ENCODE data around the gene DERA. TPM values are rescaled to one million over a fixed set of nuclear protein-coding genes. Genes with fewer than 3 reads are reported as not detected.

The DERA gene
- total and polyA plus RNA-seq, 2 of the 8 experiments (the other 6 are each of a cell fraction or from before 2014, with no cell fraction given), result 13.1 to 17.1 TPM

DNA sequence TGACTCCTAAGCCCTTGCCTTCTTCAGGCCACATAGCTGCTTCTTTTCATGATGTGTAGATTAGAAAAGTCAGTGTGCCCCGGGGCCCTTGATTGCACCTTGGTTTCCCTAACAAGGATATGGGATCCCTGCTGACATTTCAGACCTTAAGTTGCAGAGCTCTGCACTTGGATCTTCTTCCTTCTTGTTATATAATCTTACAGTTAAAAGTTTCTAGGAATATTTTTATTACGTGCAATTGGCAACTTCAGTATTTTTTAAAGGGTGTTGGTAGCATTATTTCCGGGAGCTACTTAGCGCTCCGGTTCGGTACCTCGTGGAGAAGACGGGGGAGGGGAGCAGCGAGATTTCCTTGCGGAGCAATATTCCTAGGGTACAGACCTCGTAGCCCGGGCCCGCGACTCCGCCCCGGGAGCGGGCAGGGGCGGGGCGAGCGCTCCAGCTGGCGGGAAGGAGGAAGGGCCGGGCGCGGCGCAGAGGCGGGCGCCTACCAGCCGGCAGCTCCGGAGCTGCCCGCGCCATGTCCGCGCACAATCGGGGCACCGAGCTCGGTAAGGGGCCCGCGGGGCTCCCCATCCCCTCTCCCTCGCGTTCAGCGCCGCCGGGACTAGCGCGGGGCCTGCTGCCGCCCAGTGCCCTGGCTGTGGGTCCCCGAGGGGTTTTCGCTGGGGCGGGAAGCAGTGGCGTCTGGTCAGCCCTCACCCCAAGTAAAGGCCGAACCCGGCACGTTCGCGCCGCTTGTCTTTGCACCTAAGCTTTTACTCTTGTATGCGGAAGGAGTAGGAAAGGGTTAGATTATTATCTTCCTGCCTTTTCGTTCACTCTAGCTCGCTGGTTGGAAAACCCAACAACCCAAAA is at the start of gene DERA (continued):
- TF ChIP-seq RAD21 (IDR thresholded peaks at IDR 0.05 in 1 of 2, conservative IDR thresholded peaks at IDR 0.05 in 1 of 2; ENCODE audit: low read depth in 2 of 2, low read length in 2 of 2) (no peak), SIRT6 (IDR thresholded peaks at IDR 0.05; ENCODE audit: low read length) (no peak), TAF7 (optimal IDR thresholded peaks at IDR 0.05; ENCODE audit: borderline replicate concordance, low read depth, low read length) (peak; percentile 73), RBBP5 (IDR thresholded peaks at IDR 0.05; ENCODE audit: borderline replicate concordance, low read depth, low read length) (peak; percentile 88), YY1 (IDR thresholded peaks at IDR 0.05; ENCODE audit: low read depth, low read length) (peak; percentile 61; the same call in 1 of the 2 replicates), TCF12 (IDR thresholded peaks at IDR 0.05; ENCODE audit: low read depth, low read length) (0 out of 2 replicates have a peak, but pooled peaks have one; percentile 19), NANOG (IDR thresholded peaks at IDR 0.05; ENCODE audit: insufficient read depth, low read depth, low read length, poor library complexity, severe bottlenecking) (peak; percentile 48), POLR2AphosphoS5 (IDR thresholded peaks at IDR 0.05; ENCODE audit: low read depth, low read length) (peak; percentile 77), PHF8 (conservative IDR thresholded peaks at IDR 0.05; ENCODE audit: low read depth, low read length) (peak; percentile 93), POLR2A (IDR thresholded peaks at IDR 0.05; ENCODE audit: control extremely low read depth in 1 of 2, low read depth in 2 of 2, low read length in 2 of 2) (peak; percentile 82 to 96), HDAC6 (IDR thresholded peaks at IDR 0.05; ENCODE audit: low read depth, low read length) (no peak), BACH1 (IDR thresholded peaks at IDR 0.05; ENCODE audit: low read length) (no peak)
- TF ChIP-seq, protein P1, sequence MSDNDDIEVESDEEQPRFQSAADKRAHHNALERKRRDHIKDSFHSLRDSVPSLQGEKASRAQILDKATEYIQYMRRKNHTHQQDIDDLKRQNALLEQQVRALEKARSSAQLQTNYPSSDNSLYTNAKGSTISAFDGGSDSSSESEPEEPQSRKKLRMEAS (IDR thresholded peaks at IDR 0.05), result peak; percentile 56; the same call in 1 of the 2 replicates
